Stomach (tissue), 4 donors: ENCODE data around the gene WEE1.

Experiments used
- EP300 ChIP-seq: sonication (generic); formaldehyde crosslinking; IDR thresholded peaks from one replicate; pipeline ENCODE4 v1.6.1; 2017; ENCODE audit warnings: antibody characterized with exemption
- POLR2A ChIP-seq, 4 donors: fragments of 450-650 bp; IDR thresholded peaks; one replicate each; pipeline ENCODE4 v1.6.1; 2016; ENCODE audit warnings: antibody characterized with exemption in 4 of 4, control low read depth in 2 of 4, mild to moderate bottlenecking in 1 of 4, moderate library complexity in 1 of 4
- POLR2AphosphoS5 ChIP-seq, 3 donors: sonication (generic); formaldehyde crosslinking; IDR thresholded peaks; one replicate each; pipeline ENCODE4 v1.6.1; 2016; ENCODE audit warnings: antibody characterized with exemption in 3 of 3
- TF ChIP-seq, protein P1 (sequence below), 7 experiments: fragments of 450-650 bp in 4 of 7; fragments of 200-600 bp in 3 of 7; sonication (generic) in 3 of 7; IDR thresholded peaks; one replicate each; pipeline ENCODE4 v1.5.1; 2016 to 2019; ENCODE audit warnings: antibody characterized with exemption in 7 of 7, control low read depth in 2 of 7, mild to moderate bottlenecking in 1 of 7

DNA sequence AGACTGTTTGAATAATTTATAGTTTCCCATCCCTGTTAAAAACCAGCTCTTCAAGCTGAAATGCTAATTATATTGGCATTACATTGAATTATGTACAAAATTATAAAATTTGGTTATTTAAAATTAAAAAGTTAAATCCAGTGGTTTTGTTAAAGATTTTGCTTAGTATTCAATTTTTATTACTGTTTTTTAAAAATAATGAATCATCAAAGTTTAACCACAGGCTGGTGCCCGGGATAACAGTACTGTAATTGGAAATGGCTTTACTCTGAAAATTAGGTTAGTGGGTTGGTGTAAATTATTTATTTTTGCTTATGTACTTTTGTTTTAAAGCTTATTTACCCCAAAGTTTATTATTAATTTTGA lies 45.4 kb upstream of the WEE1 start:
- no peak for TF ChIP-seq POLR2A (IDR thresholded peaks at IDR 0.05)
- TF ChIP-seq, protein P1, sequence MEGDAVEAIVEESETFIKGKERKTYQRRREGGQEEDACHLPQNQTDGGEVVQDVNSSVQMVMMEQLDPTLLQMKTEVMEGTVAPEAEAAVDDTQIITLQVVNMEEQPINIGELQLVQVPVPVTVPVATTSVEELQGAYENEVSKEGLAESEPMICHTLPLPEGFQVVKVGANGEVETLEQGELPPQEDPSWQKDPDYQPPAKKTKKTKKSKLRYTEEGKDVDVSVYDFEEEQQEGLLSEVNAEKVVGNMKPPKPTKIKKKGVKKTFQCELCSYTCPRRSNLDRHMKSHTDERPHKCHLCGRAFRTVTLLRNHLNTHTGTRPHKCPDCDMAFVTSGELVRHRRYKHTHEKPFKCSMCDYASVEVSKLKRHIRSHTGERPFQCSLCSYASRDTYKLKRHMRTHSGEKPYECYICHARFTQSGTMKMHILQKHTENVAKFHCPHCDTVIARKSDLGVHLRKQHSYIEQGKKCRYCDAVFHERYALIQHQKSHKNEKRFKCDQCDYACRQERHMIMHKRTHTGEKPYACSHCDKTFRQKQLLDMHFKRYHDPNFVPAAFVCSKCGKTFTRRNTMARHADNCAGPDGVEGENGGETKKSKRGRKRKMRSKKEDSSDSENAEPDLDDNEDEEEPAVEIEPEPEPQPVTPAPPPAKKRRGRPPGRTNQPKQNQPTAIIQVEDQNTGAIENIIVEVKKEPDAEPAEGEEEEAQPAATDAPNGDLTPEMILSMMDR (IDR thresholded peaks at IDR 0.05), result no peak
- no peak for TF ChIP-seq POLR2AphosphoS5 (IDR thresholded peaks at IDR 0.05)
- TF ChIP-seq EP300, result no peak
